GM19324 (cell line): ENCODE results near the gene CYB561D1.
A peak's percentile ranks its signal among the peaks of the same experiment; 100 is the strongest.

Experiments
- ATAC-seq: cut with Tn5 transposase; IDR thresholded peaks from one replicate; pipeline ENCODE4 v1.9.1; 2021; ENCODE audit warnings: mild to moderate bottlenecking, moderate library complexity; ENCODE audit not compliant: unreplicated experiment, low FRiP score

CYB561D1 gene

GRCh38 chr1:109499081-109499480 is 5.2 kb downstream of the CYB561D1 start:
- ATAC-seq: no peak

GRCh38 chr1:109499661-109500536 is 6.0 kb downstream of the CYB561D1 start:
- ATAC-seq: no peak

GRCh38 chr1:109500941-109501381 is 7.1 kb downstream of the CYB561D1 start:
- ATAC-seq: no peak

GRCh38 chr1:109501644-109502363 is 7.9 kb downstream of the CYB561D1 start:
- ATAC-seq: no peak

- no peak for ATAC-seq
These were observed 8.5 kb downstream of the CYB561D1 start for GRCh38 chr1:109502364-109502851.

- no peak for ATAC-seq
These were observed 10.0 kb downstream of the CYB561D1 start for GRCh38 chr1:109503935-109504334.

GRCh38 chr1:109504974-109505373 is 11.1 kb downstream of the CYB561D1 start:
- no peak for ATAC-seq

GRCh38 chr1:109508001-109508872 is 14.3 kb downstream of the CYB561D1 start:
- no peak for ATAC-seq

GRCh38 chr1:109508873-109509175 is 14.9 kb downstream of the CYB561D1 start:
- ATAC-seq: no peak

- peak; percentile 61 for ATAC-seq
These were observed 15.6 kb downstream of the CYB561D1 start, which contains the start of gene AMIGO1 for GRCh38 chr1:109509176-109510134. Gene AMIGO1 (minus strand): TSS chr1:109509727. CDS start chr1:109508912, 815 bp downstream.

- ATAC-seq: no peak
These were observed 19.3 kb downstream of the CYB561D1 start for GRCh38 chr1:109513110-109513710.

GRCh38 chr1:109514846-109515245 is 21.0 kb downstream of the CYB561D1 start:
- no peak for ATAC-seq

GRCh38 chr1:109516872-109517271 is 23.0 kb downstream of the CYB561D1 start:
- no peak for ATAC-seq

GRCh38 chr1:109517337-109517736 is 23.4 kb downstream of the CYB561D1 start:
- ATAC-seq: no peak

- ATAC-seq: no peak
These were observed 27.4 kb downstream of the CYB561D1 start for GRCh38 chr1:109521002-109521951.

- no peak for ATAC-seq
These were observed 28.1 kb downstream of the CYB561D1 start for GRCh38 chr1:109522026-109522425.

GRCh38 chr1:109523706-109524105 is 29.8 kb downstream of the CYB561D1 start:
- no peak for ATAC-seq
